ENCODE results near the gene TEAD1. TPM values are rescaled to one million over a fixed set of nuclear protein-coding genes. Genes with fewer than 3 reads are reported as not detected.

Gene TEAD1
- total and polyA plus RNA-seq, 9 of the 15 experiments (the other 6 are each of a cell fraction or from before 2014, with no cell fraction given): 1.7 to 17.7 (median 10.8) TPM

DNA sequence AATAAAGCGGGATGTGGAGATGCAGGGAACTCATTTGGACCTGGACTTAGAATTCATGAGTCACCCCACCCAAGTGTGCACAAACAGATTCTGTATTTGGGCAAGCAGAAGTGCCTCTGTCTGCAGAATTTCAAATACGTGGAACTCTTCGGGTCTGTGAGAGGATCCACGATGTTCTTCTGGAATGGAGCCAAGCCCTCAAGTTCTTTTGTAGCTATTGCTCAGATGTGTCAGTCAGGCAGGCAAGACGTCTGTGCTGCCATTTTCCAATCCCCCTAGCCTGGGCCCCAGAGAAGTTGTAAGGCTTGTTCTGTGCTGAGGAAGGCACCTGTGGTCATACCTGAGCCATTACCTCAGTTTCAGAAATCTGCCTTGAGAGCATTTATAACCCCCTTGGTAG, 202.1 kb downstream of the TEAD1 start (continued):
- TF ChIP-seq, protein P1, sequence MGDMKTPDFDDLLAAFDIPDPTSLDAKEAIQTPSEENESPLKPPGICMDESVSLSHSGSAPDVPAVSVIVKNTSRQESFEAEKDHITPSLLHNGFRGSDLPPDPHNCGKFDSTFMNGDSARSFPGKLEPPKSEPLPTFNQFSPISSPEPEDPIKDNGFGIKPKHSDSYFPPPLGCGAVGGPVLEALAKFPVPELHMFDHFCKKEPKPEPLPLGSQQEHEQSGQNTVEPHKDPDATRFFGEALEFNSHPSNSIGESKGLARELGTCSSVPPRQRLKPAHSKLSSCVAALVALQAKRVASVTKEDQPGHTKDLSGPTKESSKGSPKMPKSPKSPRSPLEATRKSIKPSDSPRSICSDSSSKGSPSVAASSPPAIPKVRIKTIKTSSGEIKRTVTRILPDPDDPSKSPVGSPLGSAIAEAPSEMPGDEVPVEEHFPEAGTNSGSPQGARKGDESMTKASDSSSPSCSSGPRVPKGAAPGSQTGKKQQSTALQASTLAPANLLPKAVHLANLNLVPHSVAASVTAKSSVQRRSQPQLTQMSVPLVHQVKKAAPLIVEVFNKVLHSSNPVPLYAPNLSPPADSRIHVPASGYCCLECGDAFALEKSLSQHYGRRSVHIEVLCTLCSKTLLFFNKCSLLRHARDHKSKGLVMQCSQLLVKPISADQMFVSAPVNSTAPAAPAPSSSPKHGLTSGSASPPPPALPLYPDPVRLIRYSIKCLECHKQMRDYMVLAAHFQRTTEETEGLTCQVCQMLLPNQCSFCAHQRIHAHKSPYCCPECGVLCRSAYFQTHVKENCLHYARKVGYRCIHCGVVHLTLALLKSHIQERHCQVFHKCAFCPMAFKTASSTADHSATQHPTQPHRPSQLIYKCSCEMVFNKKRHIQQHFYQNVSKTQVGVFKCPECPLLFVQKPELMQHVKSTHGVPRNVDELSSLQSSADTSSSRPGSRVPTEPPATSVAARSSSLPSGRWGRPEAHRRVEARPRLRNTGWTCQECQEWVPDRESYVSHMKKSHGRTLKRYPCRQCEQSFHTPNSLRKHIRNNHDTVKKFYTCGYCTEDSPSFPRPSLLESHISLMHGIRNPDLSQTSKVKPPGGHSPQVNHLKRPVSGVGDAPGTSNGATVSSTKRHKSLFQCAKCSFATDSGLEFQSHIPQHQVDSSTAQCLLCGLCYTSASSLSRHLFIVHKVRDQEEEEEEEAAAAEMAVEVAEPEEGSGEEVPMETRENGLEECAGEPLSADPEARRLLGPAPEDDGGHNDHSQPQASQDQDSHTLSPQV (IDR thresholded peaks at IDR 0.05): peak; percentile 47; the same call in 1 of the 2 replicates
- TF ChIP-seq, protein P2, sequence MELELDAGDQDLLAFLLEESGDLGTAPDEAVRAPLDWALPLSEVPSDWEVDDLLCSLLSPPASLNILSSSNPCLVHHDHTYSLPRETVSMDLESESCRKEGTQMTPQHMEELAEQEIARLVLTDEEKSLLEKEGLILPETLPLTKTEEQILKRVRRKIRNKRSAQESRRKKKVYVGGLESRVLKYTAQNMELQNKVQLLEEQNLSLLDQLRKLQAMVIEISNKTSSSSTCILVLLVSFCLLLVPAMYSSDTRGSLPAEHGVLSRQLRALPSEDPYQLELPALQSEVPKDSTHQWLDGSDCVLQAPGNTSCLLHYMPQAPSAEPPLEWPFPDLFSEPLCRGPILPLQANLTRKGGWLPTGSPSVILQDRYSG (tag; conservative IDR thresholded peaks at IDR 0.05; ENCODE audit: low read depth): 0 out of 2 replicates have a peak, but pooled peaks have one; percentile 41
- TF ChIP-seq ZNF76 (CRISPR knock-in tag; IDR thresholded peaks at IDR 0.05; ENCODE audit: borderline replicate concordance) (0 out of 2 replicates have a peak, but pooled peaks have one; percentile 68), PML (IDR thresholded peaks at IDR 0.05; ENCODE audit: low read length) (no peak), ZNF507 (tag; conservative IDR thresholded peaks at IDR 0.05) (no peak), HIVEP1 (CRISPR knock-in tag; IDR thresholded peaks at IDR 0.05) (0 out of 2 replicates have a peak, but pooled peaks have one; percentile 9), ZNF134 (CRISPR knock-in tag; conservative IDR thresholded peaks at IDR 0.05) (no peak), NFIC (IDR thresholded peaks at IDR 0.05) (peak; percentile 65), ZNF583 (CRISPR knock-in tag; IDR thresholded peaks at IDR 0.05) (0 out of 2 replicates have a peak, but pooled peaks have one; percentile 20), KLF6 (CRISPR knock-in tag; IDR thresholded peaks at IDR 0.05; ENCODE audit: borderline replicate concordance) (peak; percentile 59), NR2C1 (IDR thresholded peaks at IDR 0.05) (no peak), NR2C1 (tag; IDR thresholded peaks at IDR 0.05) (peak; percentile 61), DIDO1 (tag; IDR thresholded peaks at IDR 0.05; ENCODE audit: low read depth) (no peak), KLF10 (CRISPR knock-in tag; IDR thresholded peaks at IDR 0.05) (no peak)
- TF ChIP-seq, protein P3, sequence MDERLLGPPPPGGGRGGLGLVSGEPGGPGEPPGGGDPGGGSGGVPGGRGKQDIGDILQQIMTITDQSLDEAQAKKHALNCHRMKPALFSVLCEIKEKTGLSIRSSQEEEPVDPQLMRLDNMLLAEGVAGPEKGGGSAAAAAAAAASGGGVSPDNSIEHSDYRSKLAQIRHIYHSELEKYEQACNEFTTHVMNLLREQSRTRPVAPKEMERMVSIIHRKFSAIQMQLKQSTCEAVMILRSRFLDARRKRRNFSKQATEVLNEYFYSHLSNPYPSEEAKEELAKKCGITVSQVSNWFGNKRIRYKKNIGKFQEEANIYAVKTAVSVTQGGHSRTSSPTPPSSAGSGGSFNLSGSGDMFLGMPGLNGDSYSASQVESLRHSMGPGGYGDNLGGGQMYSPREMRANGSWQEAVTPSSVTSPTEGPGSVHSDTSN (CRISPR knock-in tag; IDR thresholded peaks at IDR 0.05; ENCODE audit: low read depth): no peak
- TF ChIP-seq, protein P3 (tag; conservative IDR thresholded peaks at IDR 0.05; ENCODE audit: low read depth): no peak
- TF ChIP-seq, protein P4, sequence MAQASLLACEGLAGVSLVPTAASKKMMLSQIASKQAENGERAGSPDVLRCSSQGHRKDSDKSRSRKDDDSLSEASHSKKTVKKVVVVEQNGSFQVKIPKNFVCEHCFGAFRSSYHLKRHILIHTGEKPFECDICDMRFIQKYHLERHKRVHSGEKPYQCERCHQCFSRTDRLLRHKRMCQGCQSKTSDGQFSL (CRISPR knock-in tag; IDR thresholded peaks at IDR 0.05): no peak
- TF ChIP-seq, protein P4 (tag; IDR thresholded peaks at IDR 0.05): peak in 1 of 2 experiments; percentile 63; a peak in 1 of 4 replicates
